WI38 (cell line): Measurements from ENCODE around the gene TBC1D24.

ENCODE experiments used
- H3K4me3 ChIP-seq: 2 replicates; pipeline ENCODE4 v1.5.1; 2011; ENCODE audit warnings: low read depth, mild to moderate bottlenecking, control low read depth, low read length
- CTCF ChIP-seq: IDR thresholded peaks from 2 replicates; pipeline ENCODE4 v1.5.1; 2012; ENCODE audit warnings: low read depth, mild to moderate bottlenecking, control low read depth, low read length

The TBC1D24 gene

GRCh38 chr16:2492292-2492691 lies 17.4 kb downstream of the TBC1D24 start:
- H3K4me3 ChIP-seq = no peak overlapping the region
- TF ChIP-seq CTCF = no peak

GRCh38 chr16:2493605-2494004 lies 18.7 kb downstream of the TBC1D24 start:
- H3K4me3 ChIP-seq = no peak overlapping the region
- no peak for TF ChIP-seq CTCF

- H3K4me3 ChIP-seq = no peak overlapping the region
- no peak for TF ChIP-seq CTCF
Observed at GRCh38 chr16:2494616-2495015, 19.7 kb downstream of the TBC1D24 start.

- no peak for TF ChIP-seq CTCF
Observed at GRCh38 chr16:2495041-2495440, 20.1 kb downstream of the TBC1D24 start.

GRCh38 chr16:2496223-2497115 lies 21.5 kb downstream of the TBC1D24 start:
- no peak for TF ChIP-seq CTCF
- no peak overlapping the region for H3K4me3 ChIP-seq

More at GRCh38 chr16:2495041-2495440, 20.1 kb downstream of the TBC1D24 start:
- no peak overlapping the region for H3K4me3 ChIP-seq

- TF ChIP-seq CTCF = no peak
- no peak overlapping the region for H3K4me3 ChIP-seq
Observed at GRCh38 chr16:2497116-2497630, 22.2 kb downstream of the TBC1D24 start.

- H3K4me3 ChIP-seq = no peak overlapping the region
- no peak for TF ChIP-seq CTCF
Observed at GRCh38 chr16:2497695-2498484, 23.0 kb downstream of the TBC1D24 start.
